Ovary (tissue), 3 donors: ENCODE results near the gene RPS6KA5.

ENCODE experiments used
- CTCF ChIP-seq, 3 donors: fragments of 450-650 bp in 2 of 3; fragments of 200-600 bp in 1 of 3; IDR thresholded peaks; one replicate each; pipeline versions ENCODE4 v1.5.1 to v1.8.0; 2016 to 2022; ENCODE audit warnings: antibody characterized with exemption in 3 of 3, mild to moderate bottlenecking in 1 of 3
- EP300 ChIP-seq: sonication (generic); formaldehyde crosslinking; IDR thresholded peaks from one replicate; pipeline ENCODE4 v1.6.1; 2017; ENCODE audit warnings: antibody characterized with exemption
- POLR2A ChIP-seq: fragments of 450-650 bp; IDR thresholded peaks from one replicate; pipeline ENCODE4 v1.6.1; 2017; ENCODE audit warnings: antibody characterized with exemption, mild to moderate bottlenecking, moderate library complexity
- donor health status: DM: no; HTN: no; CAD: no.

- no peak for TF ChIP-seq CTCF (IDR thresholded peaks at IDR 0.05)
- no peak for TF ChIP-seq POLR2A
- TF ChIP-seq EP300 = no peak
Measured at GRCh38 chr14:91078095-91078737, 17.8 kb upstream of the RPS6KA5 start.
